GM12878 (cell line): ENCODE results near the gene FGD3. TPM values are rescaled to one million over a fixed set of nuclear protein-coding genes. Genes with fewer than 3 reads are reported as not detected.

Experiments used
- ATAC-seq: fragments of 200-7000 bp; cut with Tn5 transposase; 3 replicates; pipeline ENCODE4 v1.9.1; 2020; ENCODE audit warnings: mild to moderate bottlenecking, moderate library complexity
- BruUV-seq: library from RNA; stranded (reverse); fragments of 400-500 nt; replicated peaks from 2 replicates; lab custom pipeline; 2021; lab: Mats Ljungman, UMichigan
- CTCF ChIA-PET: fragments of 300-600 bp; sonication (Branson Sonifier 250); formaldehyde crosslinking; extraction: SDS; loops from one replicate; lab custom pipeline; 2021; ENCODE audit warnings: inconsistent platforms; lab: Yijun Ruan, JAX
- POLR2A ChIA-PET: fragments of 350-600 bp; formaldehyde crosslinking; extraction: SDS; loops from one replicate; lab custom pipeline; 2021; ENCODE audit warnings: inconsistent platforms; lab: Charles Lee
- RAD21 ChIA-PET: fragments of 300-600 bp; sonication (Branson Sonifier 250); formaldehyde crosslinking; loops from one replicate; lab custom pipeline; 2023; ENCODE audit warnings: antibody characterized with exemption; ENCODE audit not compliant: unreplicated experiment; lab: Charles Lee
- SMC1A ChIA-PET: fragments of 300-600 bp; sonication (Branson Sonifier 250); formaldehyde crosslinking; loops from one replicate; lab custom pipeline; 2023; ENCODE audit not compliant: unreplicated experiment, uncharacterized antibody; lab: Charles Lee
- DNase-seq: peaks from one replicate; pipeline ENCODE4 v3.0.0-alpha.2; 2011; ENCODE audit warnings: low read depth, low spot score
- FAIRE-seq: peaks from 3 replicates; lab custom pipeline; 2011; peaks lifted over from hg19 to GRCh38; lab: Jason Lieb, UNC
- H2AFZ ChIP-seq: 2 replicates; pipeline ENCODE4 v1.6.0; 2011; ENCODE audit warnings: low read depth, low read length, control low read depth; ENCODE audit not compliant: control insufficient read depth
- H3K27ac ChIP-seq: 2 replicates; pipeline ENCODE4 v1.5.1; 2011; ENCODE audit warnings: control low read depth; ENCODE audit not compliant: control insufficient read depth, insufficient read depth
- H3K27me3 ChIP-seq, 2 experiments: replicated peaks in 1 of 2; 2 replicates each; pipeline versions ENCODE4 v1.6.0 to v1.6.1; 2011; ENCODE audit warnings: low read length in 1 of 2; ENCODE audit not compliant: control insufficient read depth in 2 of 2, insufficient read depth in 2 of 2
- H3K36me3 ChIP-seq, 2 experiments: 2 replicates each; pipeline ENCODE4 v1.5.1; 2011; ENCODE audit warnings: low read length in 1 of 2; ENCODE audit not compliant: control insufficient read depth in 2 of 2, insufficient read depth in 2 of 2
- H3K4me1 ChIP-seq: 2 replicates; pipeline ENCODE4 v1.6.1; 2011; ENCODE audit warnings: mild to moderate bottlenecking, low read length, moderate library complexity, mixed read lengths; ENCODE audit not compliant: control insufficient read depth, insufficient read depth
- H3K4me2 ChIP-seq: 2 replicates; pipeline ENCODE4 v1.6.0; 2011; ENCODE audit warnings: control low read depth; ENCODE audit not compliant: control insufficient read depth, insufficient read depth
- H3K4me3 ChIP-seq: fragments of 200-600 bp; sonication (generic); 2 replicates; pipeline ENCODE4 v1.5.1; 2016
- H3K79me2 ChIP-seq: 2 replicates; pipeline ENCODE4 v1.6.0; 2011; ENCODE audit warnings: low read length; ENCODE audit not compliant: control insufficient read depth, insufficient read depth
- H3K9ac ChIP-seq: 2 replicates; pipeline ENCODE4 v1.8.0; 2011; ENCODE audit warnings: low read length, control low read depth, mixed read lengths; ENCODE audit not compliant: control insufficient read depth, insufficient read depth
- H3K9me3 ChIP-seq: replicated peaks from 3 replicates; pipeline ENCODE4 v1.5.1; 2011; ENCODE audit warnings: mild to moderate bottlenecking, low read length; ENCODE audit not compliant: control insufficient read depth, insufficient read depth
- H4K20me1 ChIP-seq: 2 replicates; pipeline ENCODE4 v1.6.0; 2011; ENCODE audit not compliant: control insufficient read depth, insufficient read depth
- ATF3 ChIP-seq: IDR thresholded peaks from 2 replicates; pipeline ENCODE4 v1.6.1; 2011; ENCODE audit warnings: low read depth, mild to moderate bottlenecking, low read length, moderate library complexity, borderline replicate concordance; ENCODE audit errors: extremely low read depth
- ETV6 ChIP-seq, 2 experiments: fragments of 450-650 bp in 1 of 2; IDR thresholded peaks in 1 of 2; conservative IDR thresholded peaks in 1 of 2; 2 replicates each; pipeline ENCODE4 v1.6.1; 2014; ENCODE audit warnings: antibody characterized with exemption in 1 of 2, borderline replicate concordance in 1 of 2, low read depth in 1 of 2, mild to moderate bottlenecking in 1 of 2, moderate library complexity in 1 of 2
- MTA2 ChIP-seq: fragments of 450-650 bp; IDR thresholded peaks from 2 replicates; pipeline ENCODE4 v1.6.1; 2016; ENCODE audit warnings: low read depth, mild to moderate bottlenecking, moderate library complexity
- NR2F1 ChIP-seq: fragments of 450-650 bp; conservative IDR thresholded peaks from 2 replicates; pipeline ENCODE4 v1.6.1; 2017; ENCODE audit warnings: mild to moderate bottlenecking
- PBX3 ChIP-seq: IDR thresholded peaks from 2 replicates; pipeline ENCODE4 v1.6.1; 2011; ENCODE audit warnings: mild to moderate bottlenecking, low read depth, low read length, moderate library complexity; ENCODE audit not compliant: insufficient replicate concordance
- RUNX3 ChIP-seq: IDR thresholded peaks from 2 replicates; pipeline ENCODE4 v1.6.1; 2012; ENCODE audit warnings: low read length, inconsistent platforms
- SIN3A ChIP-seq: IDR thresholded peaks from 2 replicates; pipeline ENCODE4 v1.6.1; 2012; ENCODE audit warnings: low read depth, low read length, improper control_type of control experiment
- SKIL ChIP-seq: fragments of 450-650 bp; IDR thresholded peaks from 2 replicates; pipeline ENCODE4 v1.6.1; 2017; ENCODE audit warnings: mild to moderate bottlenecking, low read depth, inconsistent platforms; ENCODE audit not compliant: poor library complexity, severe bottlenecking
- SPI1 ChIP-seq: IDR thresholded peaks from 2 replicates; pipeline ENCODE4 v1.6.1; 2011; ENCODE audit warnings: low read depth, mild to moderate bottlenecking, low read length, moderate library complexity, borderline replicate concordance; ENCODE audit not compliant: insufficient read depth
- SRF ChIP-seq, 2 experiments: IDR thresholded peaks; 2 replicates each; pipeline ENCODE4 v1.6.1; 2011; ENCODE audit warnings: low read depth in 2 of 2, low read length in 2 of 2, mild to moderate bottlenecking in 1 of 2, moderate library complexity in 1 of 2
- TCF12 ChIP-seq: IDR thresholded peaks from 2 replicates; pipeline ENCODE4 v1.6.1; 2011; ENCODE audit warnings: low read depth, mild to moderate bottlenecking, low read length
- TCF3 ChIP-seq: IDR thresholded peaks from 2 replicates; pipeline ENCODE4 v1.6.1; 2012; ENCODE audit warnings: low read depth, mild to moderate bottlenecking, low read length, borderline replicate concordance; ENCODE audit not compliant: insufficient read depth
- ZBED1 ChIP-seq: IDR thresholded peaks from 2 replicates; pipeline ENCODE4 v1.6.1; 2016; ENCODE audit warnings: borderline replicate concordance
- ZBTB11 ChIP-seq: fragments of 450-650 bp; formaldehyde crosslinking; IDR thresholded peaks from 2 replicates; pipeline ENCODE4 v1.5.0; 2022; ENCODE audit warnings: mild to moderate bottlenecking, missing genetic modification characterization
- WGBS: methylation state at CpG from one replicate; pipeline ENCODE4 v1.1.6; 2016; ENCODE audit warnings: low lambda C conversion rate; ENCODE audit not compliant: insufficient replicate concordance, insufficient coverage; ENCODE audit errors: missing lambda C conversion rate; 5-methylcytosine and 5-hydroxymethylcytosine counted together
- in situ Hi-C: fragments of 300-500 bp; cut with MboI; formaldehyde crosslinking; loops from 9 replicates; pipeline ENCODE4 v1.14.3; 2018; ENCODE audit warnings: mixed read lengths
- intact Hi-C: fragments of 100-400 bp; cut with micrococcal nuclease; formaldehyde crosslinking; loops from one replicate; pipeline ENCODE4 v1.14.2; 2022; ENCODE audit not compliant: unreplicated experiment
- polyA plus RNA-seq, 11 experiments: library from polyadenylated mRNA; depleted of rRNA in 4 of 11; unstranded in 6 of 11; stranded (reverse) in 5 of 11; fragments of >200 nt; fragmentation: Nextera tagmentation in 4 of 11; fragmentation: Illumina TruSeq in 1 of 11; extraction: Ambion mirVana in 4 of 11; extraction: Trizol in 1 of 11; gene quantifications; 1 replicate in 1 of 11; 2 replicates in 10 of 11; pipeline versions ENCODE4 v1.2.1 to v1.2.3, GENCODE V29; 2011 to 2016; ENCODE audit warnings: inconsistent platforms in 2 of 11, missing spikeins in 2 of 11, low read depth in 1 of 11
- total RNA-seq, 4 experiments: library from RNA; depleted of rRNA in 3 of 4; stranded (reverse); fragments of >200 nt in 3 of 4; fragmentation: Illumina TruSeq in 1 of 4; extraction: Trizol in 1 of 4; gene quantifications; 2 replicates each; pipeline versions ENCODE4 v1.2.1 to v1.2.3, GENCODE V29; 2013 to 2021

The FGD3 gene
- total and polyA plus RNA-seq, 10 of the 15 experiments (the other 5 are each of a cell fraction or from before 2014, with no cell fraction given) = 0.26 to 18.1 (median 12.4) TPM

- no peak overlapping the region for H2AFZ ChIP-seq
- BruUV-seq = no TSS peak
- H3K4me2 ChIP-seq = peak overlapping the region; percentile 100
- ChIA-PET SMC1A (interaction anchor here (0.5 to 1.0 kb wide), 2 partner anchors 15 to 779 kb away, joined by 3 to 4 read pairs; no protein-coding TSS in a partner anchor), RAD21 (interaction anchor here (1.1 to 2.0 kb wide), 3 partner anchors 38 to 144 kb away, joined by 3 to 6 read pairs (median 4); no protein-coding TSS in a partner anchor), CTCF (interaction anchor here (0.7 to 2.8 kb wide), 6 partner anchors 8 to 189 kb away, joined by 3 to 9 read pairs (median 3); no protein-coding TSS in a partner anchor), POLR2A (interaction anchor here (0.7 to 1.7 kb wide), 7 partner anchors 10 to 130 kb away, joined by 3 to 6 read pairs (median 3); no protein-coding TSS in a partner anchor)
- WGBS = 6% methylated on average over 19 of the region's 19 CpGs
- peak; percentile 59 for ATAC-seq
- H3K4me3 ChIP-seq = peak overlapping the region; percentile 72
- peaks cover 29% of the 10 kb centered on the region for H3K79me2 ChIP-seq
- H4K20me1 ChIP-seq = no peaks in the 10 kb centered on the region
- FAIRE-seq = no peak
- H3K4me1 ChIP-seq = peaks cover 32% of the 10 kb centered on the region
- in situ Hi-C loops = no loop called here
- no peaks in the 10 kb centered on the region; a peak in 1 of 4 replicates for H3K36me3 ChIP-seq
- intact Hi-C loops = loop anchor here (2.0 kb wide), 1 partner anchor 100 kb away; no protein-coding TSS in a partner anchor
- no peaks in the 10 kb centered on the region for H3K27me3 ChIP-seq
- peak overlapping the region; percentile 97 for H3K27ac ChIP-seq
- peak overlapping the region; percentile 80 for H3K9ac ChIP-seq
- peaks cover 5% of the 10 kb centered on the region; the same call in 2 of the 3 replicates for H3K9me3 ChIP-seq
- DNase-seq = no peak
- TF ChIP-seq ZBTB11 (no peak), NR2F1 (0 out of 2 replicates have a peak, but pooled peaks have one; percentile 30), PBX3 (no peak), SKIL (no peak), RUNX3 (peak; percentile 76), MTA2 (0 out of 2 replicates have a peak, but pooled peaks have one; percentile 10), SIN3A (0 out of 2 replicates have a peak, but pooled peaks have one; percentile 14), ETV6 (conservative IDR thresholded peaks at IDR 0.05 in 1 of 2, IDR thresholded peaks at IDR 0.05 in 1 of 2; ENCODE audit: borderline replicate concordance in 1 of 2, low read depth in 1 of 2) (0 out of 4 replicates have a peak, but pooled peaks of 1 of the 2 experiments have one; percentile 37), SPI1 (peak; percentile 65), TCF12 (peak; percentile 64), SRF (IDR thresholded peaks at IDR 0.05; ENCODE audit: low read depth in 2 of 2, low read length in 2 of 2) (no peak), ATF3 (no peak), TCF3 (0 out of 2 replicates have a peak, but pooled peaks have one; percentile 38), ZBED1 (no peak)
Observed at GRCh38 chr9:92965061-92965758, 17.9 kb downstream of the FGD3 start.
